GM13976 (cell line): ENCODE measurements around the gene IGFALS.

Experiments
- DNase-seq: peaks from one replicate; pipeline ENCODE4 v3.0.0; 2012; ENCODE audit warnings: low spot score
- in situ Hi-C: fragments of 300-500 bp; cut with MboI; formaldehyde crosslinking; loops from one replicate; pipeline ENCODE4 v1.12.0; 2022; ENCODE audit warnings: low sequenced_read_pairs, mixed read lengths, inconsistent platforms; ENCODE audit not compliant: unreplicated experiment
- TF ChIP-seq, protein P1 (sequence below): IDR thresholded peaks from 2 replicates; pipeline ENCODE4 v1.5.1; 2012; ENCODE audit warnings: borderline replicate concordance, mild to moderate bottlenecking; ENCODE audit not compliant: insufficient read depth; ENCODE audit errors: extremely low read depth, missing control alignments, control extremely low read depth

Gene IGFALS

DNA sequence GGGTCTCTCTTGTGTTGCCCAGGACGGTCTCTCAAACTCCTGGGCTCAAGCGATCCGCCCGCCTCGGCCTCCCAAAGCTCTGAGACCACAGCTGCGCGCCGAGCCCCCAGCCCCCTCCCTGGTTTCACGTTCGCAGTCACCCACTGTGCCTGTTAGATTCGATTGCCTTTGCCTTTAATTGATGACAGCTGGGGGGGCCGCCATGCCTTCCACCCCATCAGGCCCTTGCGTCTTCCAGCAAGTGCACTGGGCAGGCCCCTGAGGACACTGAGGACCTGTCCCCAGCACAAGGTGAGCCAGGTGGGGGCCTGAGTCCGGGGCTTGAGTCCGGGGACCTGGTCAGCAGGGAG is 3.3 kb downstream of the IGFALS start:
- in situ Hi-C loops, result no loop called here
- TF ChIP-seq, protein P1, sequence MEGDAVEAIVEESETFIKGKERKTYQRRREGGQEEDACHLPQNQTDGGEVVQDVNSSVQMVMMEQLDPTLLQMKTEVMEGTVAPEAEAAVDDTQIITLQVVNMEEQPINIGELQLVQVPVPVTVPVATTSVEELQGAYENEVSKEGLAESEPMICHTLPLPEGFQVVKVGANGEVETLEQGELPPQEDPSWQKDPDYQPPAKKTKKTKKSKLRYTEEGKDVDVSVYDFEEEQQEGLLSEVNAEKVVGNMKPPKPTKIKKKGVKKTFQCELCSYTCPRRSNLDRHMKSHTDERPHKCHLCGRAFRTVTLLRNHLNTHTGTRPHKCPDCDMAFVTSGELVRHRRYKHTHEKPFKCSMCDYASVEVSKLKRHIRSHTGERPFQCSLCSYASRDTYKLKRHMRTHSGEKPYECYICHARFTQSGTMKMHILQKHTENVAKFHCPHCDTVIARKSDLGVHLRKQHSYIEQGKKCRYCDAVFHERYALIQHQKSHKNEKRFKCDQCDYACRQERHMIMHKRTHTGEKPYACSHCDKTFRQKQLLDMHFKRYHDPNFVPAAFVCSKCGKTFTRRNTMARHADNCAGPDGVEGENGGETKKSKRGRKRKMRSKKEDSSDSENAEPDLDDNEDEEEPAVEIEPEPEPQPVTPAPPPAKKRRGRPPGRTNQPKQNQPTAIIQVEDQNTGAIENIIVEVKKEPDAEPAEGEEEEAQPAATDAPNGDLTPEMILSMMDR, result no peak
- DNase-seq, result no peak

DNA sequence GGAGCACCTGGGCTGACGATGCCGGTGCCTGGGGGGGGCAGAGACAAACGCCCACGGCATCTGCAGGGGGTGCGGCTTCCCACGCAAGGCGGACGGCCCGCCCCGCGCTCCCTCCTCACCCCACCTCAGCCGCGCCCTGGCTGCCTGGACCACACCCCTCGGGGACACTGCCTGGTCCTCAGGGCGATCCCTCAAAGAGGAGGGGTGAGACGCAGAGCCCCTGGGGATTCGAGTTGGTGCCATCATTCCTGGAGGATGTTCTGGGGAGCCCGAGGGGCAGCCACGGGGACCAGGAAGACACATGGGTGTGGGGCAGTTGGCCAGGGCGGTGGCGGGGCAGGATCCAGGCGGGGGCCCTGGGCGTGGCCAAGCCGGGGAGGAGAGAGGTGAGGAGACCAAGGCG is 3.9 kb downstream of the IGFALS start:
- TF ChIP-seq, protein P1, result no peak
- in situ Hi-C loops, result no loop called here

DNA sequence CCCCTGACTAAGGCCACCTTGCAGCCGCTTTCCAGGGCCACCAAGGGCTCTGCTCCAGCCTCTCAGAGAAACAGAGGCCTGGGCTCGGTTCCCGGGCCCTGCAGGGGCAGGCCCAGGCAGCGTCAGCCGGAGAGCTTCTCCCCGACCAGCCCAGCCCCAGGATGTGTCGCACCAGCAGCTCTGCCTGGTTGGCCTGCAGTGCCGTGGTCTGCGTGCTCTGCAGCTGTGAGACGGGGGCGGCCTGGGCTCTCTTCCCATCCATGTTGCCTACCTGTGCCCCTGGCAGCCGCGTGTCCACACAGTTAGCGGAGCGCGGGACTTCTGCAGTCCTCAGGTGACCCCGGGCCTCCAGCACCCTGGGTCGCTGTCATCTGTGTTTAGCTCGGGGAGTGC is 4.8 kb downstream of the IGFALS start:
- DNase-seq, result no peak
- in situ Hi-C loops, result no loop called here
- TF ChIP-seq, protein P1, result no peak

More for the DNA sequence above, 3.9 kb downstream of the IGFALS start:
- no peak for DNase-seq

DNA sequence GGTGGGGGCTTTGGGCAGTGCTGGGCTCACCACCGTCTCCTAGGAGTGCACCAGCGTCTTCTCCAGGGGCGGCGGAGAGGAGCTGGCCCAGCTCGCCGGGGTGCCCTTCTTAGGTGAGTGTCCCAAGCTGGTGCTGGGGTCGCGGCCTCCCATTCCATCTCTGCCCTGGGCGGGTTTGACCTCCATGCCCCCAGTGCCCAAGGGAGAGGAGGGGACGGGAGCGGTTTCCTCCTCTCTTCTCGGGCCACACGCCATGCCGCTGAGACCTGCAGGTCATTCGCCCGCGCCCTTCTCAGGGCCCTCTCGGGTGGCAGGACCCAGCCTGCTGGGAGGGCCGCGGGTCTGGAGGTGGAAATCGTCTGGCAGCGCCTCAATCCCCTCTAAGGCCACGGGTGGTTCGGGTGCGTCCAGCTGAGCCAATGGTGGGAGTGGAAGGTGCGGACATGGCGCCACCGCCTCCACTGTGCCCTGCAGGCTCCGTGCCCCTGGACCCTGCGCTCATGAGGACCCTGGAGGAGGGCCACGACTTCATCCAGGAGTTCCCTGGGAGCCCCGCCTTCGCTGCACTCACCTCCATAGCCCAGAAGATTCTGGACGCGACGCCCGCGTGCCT is 5.3 kb downstream of the IGFALS start:
- no peak for DNase-seq
- TF ChIP-seq, protein P1, result no peak
- in situ Hi-C loops, result no loop called here

DNA sequence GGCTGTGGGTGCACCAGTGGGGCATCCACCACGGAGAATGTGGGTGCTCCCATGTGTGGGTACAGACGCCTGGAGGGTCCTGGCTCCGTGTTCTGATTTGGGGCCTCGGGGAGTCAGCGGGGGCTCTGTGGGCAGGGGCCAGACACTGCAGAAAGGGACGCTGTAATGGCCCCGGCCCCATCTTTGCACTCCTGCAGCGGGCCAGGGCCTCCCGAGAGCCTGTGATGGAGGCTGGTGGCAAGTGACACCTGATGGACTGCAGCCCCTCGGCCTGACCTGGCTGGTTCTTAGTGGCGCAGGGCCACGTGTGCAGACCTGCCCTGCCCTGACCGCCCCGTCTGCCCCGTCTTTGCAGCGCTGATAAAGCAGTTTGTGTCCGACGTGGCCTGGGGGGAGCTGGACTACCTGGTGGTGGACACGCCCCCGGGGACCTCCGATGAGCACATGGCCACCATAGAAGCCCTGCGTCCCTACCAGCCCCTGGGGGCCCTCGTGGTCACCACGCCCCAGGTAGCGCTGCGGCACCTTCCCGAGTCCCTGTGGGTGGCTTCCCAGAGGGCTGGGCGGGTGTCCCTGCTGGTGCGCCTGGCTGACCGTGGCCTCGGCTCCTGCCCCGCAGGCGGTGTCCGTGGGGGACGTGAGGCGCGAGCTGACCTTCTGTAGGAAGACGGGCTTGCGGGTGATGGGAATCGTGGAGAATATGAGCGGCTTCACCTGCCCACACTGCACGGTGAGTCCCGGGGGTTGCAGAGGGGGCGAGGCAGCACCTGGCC is 6.0 kb downstream of the IGFALS start:
- in situ Hi-C loops, result no loop called here
- no peak for DNase-seq
- TF ChIP-seq, protein P1, result no peak

DNA sequence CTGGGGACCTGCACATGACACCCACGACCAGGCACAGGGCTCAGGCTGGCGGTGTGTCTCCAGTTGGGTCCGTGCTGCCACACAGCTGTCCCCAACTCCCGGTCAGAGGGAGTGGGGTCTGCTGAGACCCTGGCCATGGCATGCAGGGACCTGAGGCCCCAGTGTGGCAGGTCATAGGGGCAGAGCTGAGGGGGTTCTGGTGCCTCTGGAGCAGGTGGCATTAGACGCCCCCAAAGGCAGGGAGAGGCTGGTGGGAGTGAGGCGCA is 6.5 kb downstream of the IGFALS start:
- in situ Hi-C loops, result no loop called here
- TF ChIP-seq, protein P1, result no peak
- DNase-seq, result no peak
